Left colon (tissue), 2 donors: ENCODE data around the gene GGCX. TPM values are rescaled to one million over a fixed set of nuclear protein-coding genes. Genes with fewer than 3 reads are reported as not detected.
"Not testable (repeated sequence)": the region's sequence is repeated elsewhere in the genome, so short reads cannot be mapped to it uniquely, and the experiment has no call there.

ENCODE experiments used
- ATAC-seq: fragments of 200-7000 bp; cut with Tn5 transposase; one replicate; pipeline ENCODE4 v1.9.1; 2020; ENCODE audit warnings: mild to moderate bottlenecking, moderate library complexity
- DNase-seq, 2 donors: peaks; one replicate each; pipeline ENCODE4 v3.0.0-alpha.2; 2020
- intact Hi-C, 2 donors: fragments of 100-400 bp; cut with DNase I in 1 of 2; cut with micrococcal nuclease in 1 of 2; formaldehyde crosslinking; loops; one replicate each; pipeline versions ENCODE4 v1.11.2 to v1.14.0; 2022; cut with DNase I, micrococcal nuclease
- long read RNA-seq: library from polyadenylated mRNA; unstranded; transcript quantifications from one replicate; pipeline ENCODE4 v2.0.0, GENCODE V29; 2021
- total RNA-seq, 2 donors: library from RNA; stranded (reverse); fragmentation: NEBNext Ultra II Directional; extraction: Animal tissue kit (Norgen Biotek cat#: 25700); gene quantifications; one replicate each; pipeline ENCODE4 v1.2.1, GENCODE V29; 2021
- donor health status: DM: no; HTN: no; CAD: no.
- donor health status: DM: yes; HTN: yes; CAD: no.

Gene GGCX
- total RNA-seq: 10 to 100 TPM; 25.1 to 27.8 TPM
- long read RNA-seq, full-length matches to known transcripts: 14 of 28 reads
- long read RNA-seq, partial matches to known transcripts: 8 of 28 reads
- long read RNA-seq, other reads (novel, unspliced or antisense): 6 of 28 reads

GRCh38 chr2:85561280-85562212 is at the start of gene GGCX:
GGCX (minus strand) TSS chr2:85561493; CDS start chr2:85561428, 65 bp downstream.
- intact Hi-C loops: no loop called here
- peak; percentile 94 for ATAC-seq
- DNase-seq: peak; percentile 96 to 98

- ATAC-seq (no peak), DNase-seq (no peak)
- intact Hi-C loops: no loop called here
Measured at GRCh38 chr2:85607268-85608215, 46.2 kb upstream of the GGCX start.

- ATAC-seq: no peak
- no peak for DNase-seq
- intact Hi-C loops: no loop called here
Measured at GRCh38 chr2:85606116-85606455, 44.8 kb upstream of the GGCX start.

GRCh38 chr2:85605406-85606115 is 44.3 kb upstream of the GGCX start:
- DNase-seq: peak in 1 of 2 donors; percentile 6
- ATAC-seq: no peak
- intact Hi-C loops: no loop called here

- intact Hi-C loops: no loop called here
- peak in 1 of 2 donors; percentile 6 for DNase-seq
- ATAC-seq: no peak
Measured at GRCh38 chr2:85604568-85605339, 43.5 kb upstream of the GGCX start.

DNA sequence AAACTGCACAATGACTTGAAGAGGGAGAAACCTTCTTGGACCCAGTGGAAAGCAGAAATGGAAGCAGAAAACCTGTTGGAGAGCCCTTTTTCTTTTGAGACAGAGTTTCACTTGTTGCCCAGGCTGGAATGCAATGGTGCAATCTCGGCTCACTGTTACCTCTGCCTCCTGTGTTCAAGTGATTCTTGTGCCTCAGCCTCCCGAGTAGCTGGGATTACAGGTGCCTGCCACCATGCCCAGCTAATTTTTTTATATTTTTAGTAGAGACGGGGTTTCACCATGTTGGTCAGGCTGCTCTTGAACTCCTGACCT is 42.8 kb upstream of the GGCX start:
- intact Hi-C loops, ATAC-seq, DNase-seq: not testable (repeated sequence)

DNA sequence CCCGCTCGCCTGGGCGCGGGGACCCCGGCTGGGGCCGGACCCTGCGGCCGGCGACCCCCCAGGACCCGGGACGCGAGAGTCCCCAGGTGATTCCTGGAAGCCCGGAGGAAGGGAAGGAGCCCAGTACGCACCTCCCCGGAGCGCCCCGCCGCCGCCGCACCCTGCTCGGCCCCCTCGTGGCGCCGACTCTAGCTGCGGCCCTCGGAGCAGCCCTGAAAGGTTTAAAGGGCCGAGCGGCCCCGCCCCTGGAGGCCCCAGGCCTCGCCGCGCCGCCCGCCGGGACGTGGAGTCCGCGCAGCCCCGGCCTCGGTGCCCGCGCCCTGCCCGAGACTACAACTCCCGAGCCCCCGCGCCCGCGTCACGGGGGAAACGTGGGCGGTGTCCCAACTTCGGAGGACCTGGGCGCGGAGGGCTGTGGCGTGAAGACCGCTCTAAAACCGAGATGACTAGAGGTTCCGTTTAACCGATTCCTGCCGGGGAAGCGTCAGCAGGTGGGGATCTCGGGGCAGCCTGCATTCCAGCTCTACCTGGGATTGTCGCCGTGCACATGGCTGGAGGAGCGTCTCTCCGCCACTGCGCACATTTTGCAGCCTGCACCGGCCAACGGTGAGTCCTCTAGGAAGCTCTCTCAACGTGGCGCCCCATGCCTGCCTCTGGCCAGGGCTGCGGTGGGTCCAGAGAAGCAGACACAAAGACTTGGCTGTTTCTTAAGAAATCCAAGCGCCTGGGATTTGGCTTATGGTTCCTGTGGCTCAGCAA is 41.4 kb upstream of the GGCX start, which contains the start of gene TMEM150A:
TMEM150A (minus strand) TSS at position 223 of the 759 bp plus-strand sequence. CDS start 750 bp downstream, outside the sequence.
- peak; percentile 93 to 96 for DNase-seq
- intact Hi-C loops: no loop called here
- ATAC-seq: peak; percentile 91

GRCh38 chr2:85601771-85602475 is 40.6 kb upstream of the GGCX start:
- peak; percentile 60 for ATAC-seq
- DNase-seq: peak; percentile 69 to 80
- intact Hi-C loops: no loop called here

DNA sequence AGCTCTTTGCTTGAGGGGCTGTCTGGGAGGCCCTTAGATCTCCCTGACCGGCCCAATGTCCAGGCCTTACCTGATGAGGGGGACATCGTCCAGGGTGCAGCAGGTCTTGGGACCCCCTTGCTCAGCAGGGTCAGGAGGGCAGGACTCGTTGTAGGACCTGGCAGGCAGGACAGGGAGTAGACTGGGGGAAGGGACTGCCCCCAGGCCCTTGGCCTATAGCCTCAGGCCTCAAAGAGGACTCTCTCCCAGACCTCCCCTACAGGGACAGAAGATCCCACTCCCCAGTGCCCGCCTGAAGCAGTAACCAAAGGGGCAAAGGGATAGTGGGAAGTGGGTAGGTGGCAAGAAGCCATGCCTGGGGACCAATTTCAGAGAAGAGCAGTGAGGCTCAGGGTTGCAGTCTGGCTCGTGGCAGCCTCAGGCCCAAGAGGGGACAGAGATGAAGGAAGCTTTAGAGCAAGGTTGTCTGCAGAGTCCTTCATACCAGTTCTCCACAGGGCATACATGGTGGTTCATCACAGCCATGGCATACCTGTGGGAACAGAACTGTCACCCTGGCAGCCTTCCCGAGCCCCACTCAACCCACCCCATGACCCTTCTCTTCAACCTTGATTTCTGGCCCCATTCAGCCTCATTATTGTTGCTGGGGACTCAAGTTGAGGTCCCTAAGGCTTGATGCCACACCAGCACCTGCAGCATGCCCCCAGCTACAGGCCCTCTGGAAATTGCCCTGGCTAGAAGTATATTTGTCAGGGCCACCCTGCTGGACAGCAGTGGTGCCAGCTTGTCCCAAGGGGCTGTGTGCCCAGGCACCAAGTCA is 39.9 kb upstream of the GGCX start:
- DNase-seq (no peak), ATAC-seq (no peak)
- intact Hi-C loops: no loop called here

DNA sequence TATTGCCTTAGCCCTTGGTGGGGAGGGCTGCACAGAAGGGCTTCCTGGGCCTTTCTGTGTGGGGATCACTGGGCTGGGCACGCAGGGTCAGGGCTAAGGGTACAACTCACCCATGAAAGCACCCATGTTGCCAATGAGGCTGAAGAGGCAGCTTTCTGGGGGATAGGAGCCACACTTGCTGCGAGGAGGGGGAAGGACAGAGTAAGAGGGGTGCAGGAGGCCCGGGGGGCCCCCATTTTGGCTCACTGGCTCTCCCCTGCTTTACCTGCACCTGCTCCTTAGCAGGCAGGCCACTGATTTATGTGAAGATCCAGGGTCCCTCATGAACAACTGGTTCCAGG is 38.9 kb upstream of the GGCX start:
- ATAC-seq: no peak

GRCh38 chr2:85599468-85600234 is 38.4 kb upstream of the GGCX start:
- intact Hi-C loops: no loop called here
- ATAC-seq (no peak), DNase-seq (no peak)

More for the DNA sequence above, 38.9 kb upstream of the GGCX start:
- DNase-seq: no peak
- intact Hi-C loops: no loop called here

GRCh38 chr2:85598594-85599340 is 37.5 kb upstream of the GGCX start:
- ATAC-seq (no peak), DNase-seq (no peak)
- intact Hi-C loops: no loop called here

GRCh38 chr2:85597241-85597640 is 35.9 kb upstream of the GGCX start:
- ATAC-seq (no peak), DNase-seq (no peak)
- intact Hi-C loops: no loop called here

- ATAC-seq (no peak), DNase-seq (no peak)
- intact Hi-C loops: no loop called here
Measured at GRCh38 chr2:85596486-85597143, 35.3 kb upstream of the GGCX start.
